CD4-positive, alpha-beta memory T cell (primary cell): ENCODE data around the gene GATC. TPM values are rescaled to one million over a fixed set of nuclear protein-coding genes. Genes with fewer than 3 reads are reported as not detected.
A peak's percentile ranks its signal among the peaks of the same experiment; 100 is the strongest.
"Not testable (repeated sequence)": the region's sequence is repeated elsewhere in the genome, so short reads cannot be mapped to it uniquely, and the experiment has no call there.

Source experiments
- CTCF ChIA-PET: fragments of 350-600 bp; sonication (Branson Sonifier 250); formaldehyde crosslinking; loops from one replicate; lab custom pipeline; 2021; ENCODE audit warnings: inconsistent platforms; ENCODE audit not compliant: partially characterized antibody; lab: Charles Lee
- POLR2A ChIA-PET: fragments of 350-600 bp; sonication (Branson Sonifier 250); formaldehyde crosslinking; loops from one replicate; lab custom pipeline; 2021; ENCODE audit not compliant: partially characterized antibody; lab: Charles Lee
- DNase-seq, 5 donors: peaks; one replicate each; pipeline versions ENCODE4 v3.0.0 to v3.0.0-alpha.2; 2020 to 2022; ENCODE audit warnings: mixed read lengths in 1 of 5
- H3K27ac ChIP-seq: one replicate; pipeline ENCODE4 v1.7.0; 2013; ENCODE audit warnings: low read depth, low read length
- H3K27me3 ChIP-seq: 2 replicates; pipeline ENCODE4 v1.7.0; 2013; ENCODE audit warnings: mild to moderate bottlenecking, low read length, moderate library complexity; ENCODE audit not compliant: insufficient read depth
- H3K36me3 ChIP-seq: 2 replicates; pipeline ENCODE4 v1.7.0; 2013; ENCODE audit warnings: mild to moderate bottlenecking, low read length, moderate library complexity; ENCODE audit not compliant: insufficient read depth
- H3K4me1 ChIP-seq: 2 replicates; pipeline ENCODE4 v1.7.0; 2013; ENCODE audit warnings: mild to moderate bottlenecking, low read length, moderate library complexity; ENCODE audit not compliant: insufficient read depth
- H3K4me3 ChIP-seq, 2 donors: one replicate each; pipeline ENCODE4 v1.7.0; 2013; ENCODE audit warnings: low read length in 2 of 2, mild to moderate bottlenecking in 1 of 2
- H3K9me3 ChIP-seq, 2 donors: one replicate each; pipeline ENCODE4 v1.7.0; 2013; ENCODE audit warnings: low read length in 2 of 2, control low read depth in 1 of 2; ENCODE audit not compliant: control insufficient read depth in 1 of 2
- H3K27ac Mint-ChIP-seq, 7 donors: one replicate each; pipeline ENCODE4 v1.8.0; 2020 to 2021; ENCODE audit warnings: mixed read lengths in 7 of 7, mild to moderate bottlenecking in 6 of 7, inconsistent platforms in 3 of 7, moderate library complexity in 3 of 7
- H3K27me3 Mint-ChIP-seq, 2 donors: one replicate each; pipeline ENCODE4 v1.8.0; 2020 to 2021; ENCODE audit warnings: mixed read lengths in 2 of 2
- H3K36me3 Mint-ChIP-seq, 2 donors: one replicate each; pipeline ENCODE4 v1.8.0; 2020 to 2021; ENCODE audit warnings: mixed read lengths in 2 of 2, inconsistent platforms in 1 of 2, mild to moderate bottlenecking in 1 of 2
- H3K4me1 Mint-ChIP-seq, 4 donors: one replicate each; pipeline ENCODE4 v1.8.0; 2020 to 2021; ENCODE audit warnings: mixed read lengths in 4 of 4, mild to moderate bottlenecking in 1 of 4
- H3K4me3 Mint-ChIP-seq, 8 donors: one replicate each; pipeline ENCODE4 v1.8.0; 2020 to 2021; ENCODE audit warnings: mixed read lengths in 8 of 8, mild to moderate bottlenecking in 7 of 8, moderate library complexity in 6 of 8, inconsistent platforms in 3 of 8
- H3K9me3 Mint-ChIP-seq, 8 donors: one replicate each; pipeline ENCODE4 v1.8.0; 2020 to 2021; ENCODE audit warnings: mixed read lengths in 8 of 8, mild to moderate bottlenecking in 5 of 8, inconsistent platforms in 3 of 8, moderate library complexity in 1 of 8
- intact Hi-C: fragments of 100-400 bp; cut with micrococcal nuclease; formaldehyde crosslinking; loops from one replicate; pipeline ENCODE4 v1.15.1; 2023
- polyA plus RNA-seq, 2 donors: library from polyadenylated mRNA; unstranded; fragments of 300-500 nt; fragmentation: Illumina TruSeq; gene quantifications; one replicate each; pipeline ENCODE4 v1.2.3, GENCODE V29; 2021
- total RNA-seq, 2 experiments: library from RNA; stranded (reverse); gene quantifications; one replicate each; pipeline ENCODE4 v1.2.3, GENCODE V29; 2021

The GATC gene
- total and polyA plus RNA-seq, 4 experiments from 2014 or later, result 9.3 to 31.9 (median 25.7) TPM

- Mint-ChIP-seq H3K36me3 (peaks cover 0 to 3% of the 10 kb centered on the region in 2 donors), H3K9me3 (no peaks in the 10 kb centered on the region), H3K27me3 (no peaks in the 10 kb centered on the region), H3K27ac (no peak overlapping the region), H3K4me1 (peaks cover 7 to 29% (median 15%) of the 10 kb centered on the region in 4 donors), H3K4me3 (no peak overlapping the region)
- POLR2A ChIA-PET, result no interaction called here
- Histone ChIP-seq H3K27me3 (no peaks in the 10 kb centered on the region), H3K9me3 (no peaks in the 10 kb centered on the region), H3K36me3 (no peaks in the 10 kb centered on the region), H3K27ac (no peak overlapping the region), H3K4me1 (peaks cover 22% of the 10 kb centered on the region), H3K4me3 (no peak overlapping the region)
- CTCF ChIA-PET, result interaction anchor here (2.8 kb wide), 1 partner anchor 14 kb away, joined by 15 read pairs; the partner anchor contains the start of gene SRSF9
- no peak for DNase-seq
- intact Hi-C loops, result no loop called here
Measured at GRCh38 chr12:120483621-120484020, 37.4 kb downstream of the GATC start.

GRCh38 chr12:120485961-120486881 is 40.0 kb downstream of the GATC start:
- CTCF ChIA-PET, result interaction anchor here (1.3 kb wide), 1 partner anchor 11 kb away, joined by 3 read pairs; no protein-coding TSS in a partner anchor
- H3K27ac Mint-ChIP-seq, result no peak overlapping the region
- no peak overlapping the region for H3K4me3 Mint-ChIP-seq
- Histone ChIP-seq H3K27ac (no peak overlapping the region), H3K4me1 (peaks cover 7% of the 10 kb centered on the region), H3K4me3 (no peak overlapping the region), H3K27me3 (no peaks in the 10 kb centered on the region), H3K36me3 (no peaks in the 10 kb centered on the region), H3K9me3 (no peaks in the 10 kb centered on the region)
- peaks cover 0 to 3% of the 10 kb centered on the region in 2 donors for H3K36me3 Mint-ChIP-seq
- POLR2A ChIA-PET, result no interaction called here
- peaks cover 0 to 10% (median 2%) of the 10 kb centered on the region in 4 donors for H3K4me1 Mint-ChIP-seq
- no peaks in the 10 kb centered on the region for H3K9me3 Mint-ChIP-seq
- no peaks in the 10 kb centered on the region for H3K27me3 Mint-ChIP-seq
- DNase-seq, result no peak
- intact Hi-C loops, result no loop called here

GRCh38 chr12:120487552-120487951 is 41.3 kb downstream of the GATC start:
- H3K4me1 ChIP-seq, intact Hi-C loops, H3K4me1 Mint-ChIP-seq, H3K36me3 ChIP-seq, H3K27ac ChIP-seq, H3K27me3 Mint-ChIP-seq, H3K36me3 Mint-ChIP-seq, H3K27ac Mint-ChIP-seq, DNase-seq, H3K27me3 ChIP-seq, H3K4me3 ChIP-seq, POLR2A ChIA-PET, H3K4me3 Mint-ChIP-seq, H3K9me3 ChIP-seq, H3K9me3 Mint-ChIP-seq: not testable (repeated sequence)
- CTCF ChIA-PET, result interaction anchor here (0.6 kb wide), 1 partner anchor 484 kb away, joined by 3 read pairs; no protein-coding TSS in a partner anchor

GRCh38 chr12:120488057-120488640 is 41.9 kb downstream of the GATC start:
- ChIA-PET POLR2A (no interaction called here), CTCF (no interaction called here)
- H3K9me3 Mint-ChIP-seq, result no peaks in the 10 kb centered on the region

GRCh38 chr12:120489018-120489417 is 42.8 kb downstream of the GATC start:
- no peaks in the 10 kb centered on the region for H3K4me1 ChIP-seq
- peaks cover 0 to 3% of the 10 kb centered on the region in 2 donors for H3K36me3 Mint-ChIP-seq
- peak overlapping the region in 1 of 7 donors; percentile 18 for H3K27ac Mint-ChIP-seq
- no peak overlapping the region for H3K4me3 Mint-ChIP-seq
- H3K27ac ChIP-seq, result no peak overlapping the region
- no peaks in the 10 kb centered on the region for H3K4me1 Mint-ChIP-seq
- POLR2A ChIA-PET, result no interaction called here
- no peaks in the 10 kb centered on the region for H3K36me3 ChIP-seq
- H3K27me3 Mint-ChIP-seq, result no peaks in the 10 kb centered on the region
- H3K27me3 ChIP-seq, result no peaks in the 10 kb centered on the region
- intact Hi-C loops, result no loop called here
- no peak overlapping the region for H3K4me3 ChIP-seq
- DNase-seq, result no peak
- no peaks in the 10 kb centered on the region for H3K9me3 ChIP-seq
- H3K9me3 Mint-ChIP-seq, result no peaks in the 10 kb centered on the region
- CTCF ChIA-PET, result no interaction called here

More at GRCh38 chr12:120488057-120488640, 41.9 kb downstream of the GATC start:
- no peaks in the 10 kb centered on the region for H3K27me3 ChIP-seq
- no peak overlapping the region for H3K4me3 ChIP-seq
- H3K27ac Mint-ChIP-seq, result no peak overlapping the region
- no peaks in the 10 kb centered on the region for H3K9me3 ChIP-seq
- peaks cover 0 to 6% (median 0%) of the 10 kb centered on the region in 4 donors for H3K4me1 Mint-ChIP-seq
- intact Hi-C loops, result no loop called here
- no peak for DNase-seq
- no peaks in the 10 kb centered on the region for H3K4me1 ChIP-seq
- no peaks in the 10 kb centered on the region for H3K36me3 ChIP-seq
- H3K36me3 Mint-ChIP-seq, result peaks cover 0 to 3% of the 10 kb centered on the region in 2 donors
- H3K4me3 Mint-ChIP-seq, result no peak overlapping the region
- no peak overlapping the region for H3K27ac ChIP-seq
- H3K27me3 Mint-ChIP-seq, result no peaks in the 10 kb centered on the region

GRCh38 chr12:120490325-120490724 is 44.1 kb downstream of the GATC start:
- no peaks in the 10 kb centered on the region for H3K27me3 Mint-ChIP-seq
- H3K36me3 Mint-ChIP-seq, result peaks cover 0 to 3% of the 10 kb centered on the region in 2 donors
- H3K36me3 ChIP-seq, result no peaks in the 10 kb centered on the region
- no peak overlapping the region for H3K27ac ChIP-seq
- peaks cover 4 to 8% (median 7%) of the 10 kb centered on the region in 4 donors for H3K4me1 Mint-ChIP-seq
- H3K27me3 ChIP-seq, result no peaks in the 10 kb centered on the region
- H3K9me3 ChIP-seq, result no peaks in the 10 kb centered on the region
- ChIA-PET CTCF (no interaction called here), POLR2A (no interaction called here)
- H3K4me1 ChIP-seq, result peaks cover 5% of the 10 kb centered on the region
- intact Hi-C loops, result no loop called here
- H3K4me3 ChIP-seq, result no peak overlapping the region
- H3K9me3 Mint-ChIP-seq, result no peaks in the 10 kb centered on the region
- H3K4me3 Mint-ChIP-seq, result no peak overlapping the region
- H3K27ac Mint-ChIP-seq, result peak overlapping the region in 1 of 7 donors; percentile 25
- DNase-seq, result no peak

GRCh38 chr12:120490833-120491512 is 44.7 kb downstream of the GATC start:
- CTCF ChIA-PET, result no interaction called here
- Histone ChIP-seq H3K4me3 (no peak overlapping the region), H3K4me1 (peaks cover 6% of the 10 kb centered on the region), H3K27me3 (no peaks in the 10 kb centered on the region), H3K36me3 (no peaks in the 10 kb centered on the region), H3K9me3 (no peaks in the 10 kb centered on the region), H3K27ac (no peak overlapping the region)
- Mint-ChIP-seq H3K36me3 (peaks cover 0 to 3% of the 10 kb centered on the region in 2 donors), H3K27me3 (no peaks in the 10 kb centered on the region), H3K27ac (peak overlapping the region in 2 of 7 donors; percentile 65 to 80), H3K9me3 (no peaks in the 10 kb centered on the region), H3K4me3 (no peak overlapping the region), H3K4me1 (peaks cover 4 to 14% (median 11%) of the 10 kb centered on the region in 4 donors)
- intact Hi-C loops, result no loop called here
- no peak for DNase-seq
- POLR2A ChIA-PET, result interaction anchor here (1.5 kb wide), 1 partner anchor 9 kb away, joined by 3 read pairs; no protein-coding TSS in a partner anchor
